Testis (tissue), 3 donors: Measurements from ENCODE around the gene RASGRP3. TPM values are rescaled to one million over a fixed set of nuclear protein-coding genes. Genes with fewer than 3 reads are reported as not detected.

Experiments
- DNase-seq: peaks from one replicate; pipeline ENCODE4 v3.0.0-alpha.2; 2019
- H3K27ac ChIP-seq, 2 donors: fragments of 200-600 bp; sonication (generic); one replicate each; pipeline ENCODE4 v1.5.1; 2019
- H3K27me3 ChIP-seq: fragments of 200-600 bp; sonication (generic); one replicate; pipeline ENCODE4 v1.5.1; 2019
- H3K36me3 ChIP-seq: fragments of 200-600 bp; sonication (generic); one replicate; pipeline ENCODE4 v1.5.1; 2017; ENCODE audit warnings: low read depth; ENCODE audit errors: missing control alignments
- H3K4me1 ChIP-seq: fragments of 200-600 bp; sonication (generic); one replicate; pipeline ENCODE4 v1.5.1; 2019
- H3K4me3 ChIP-seq, 2 donors: fragments of 200-600 bp; sonication (generic); one replicate each; pipeline ENCODE4 v1.5.1; 2017 to 2019
- H3K9me3 ChIP-seq: fragments of 200-600 bp; sonication (generic); one replicate; pipeline ENCODE4 v1.5.1; 2017
- CTCF ChIP-seq, 3 experiments: fragments of 450-650 bp in 2 of 3; fragments of 200-600 bp in 1 of 3; sonication (generic) in 1 of 3; IDR thresholded peaks; one replicate each; pipeline ENCODE4 v1.5.1; 2016 to 2019; ENCODE audit warnings: antibody characterized with exemption in 3 of 3, mild to moderate bottlenecking in 2 of 3, moderate library complexity in 1 of 3
- POLR2A ChIP-seq: fragments of 450-650 bp; IDR thresholded peaks from one replicate; pipeline ENCODE4 v1.6.1; 2017; ENCODE audit warnings: antibody characterized with exemption, mild to moderate bottlenecking, moderate library complexity
- WGBS, 2 donors: methylation state at CpG; one replicate each; pipeline ENCODE4 v1.1.5; 2018; 5-methylcytosine and 5-hydroxymethylcytosine counted together
- intact Hi-C: fragments of 100-400 bp; cut with DNase I; formaldehyde crosslinking; loops from one replicate; pipeline ENCODE4 v1.15.1; 2023; ENCODE audit warnings: low total_unique reads
- polyA plus RNA-seq: library from polyadenylated mRNA; stranded (reverse); fragments of 350-450 nt; fragmentation: Illumina TruSeq; extraction: RNeasy Lipid Tissue Mini Kit (QIAGEN cat#74804); gene quantifications from one replicate; pipeline ENCODE4 v1.2.3, GENCODE V29; 2014; ENCODE audit warnings: low read depth, low replicate concordance; ENCODE audit not compliant: insufficient read depth
- total RNA-seq, 2 donors: library from RNA; depleted of rRNA; stranded (reverse); fragments of >200 nt; gene quantifications; one replicate each; pipeline ENCODE4 v1.2.3, GENCODE V29; 2016

The RASGRP3 gene
- total and polyA plus RNA-seq, 3 donors from 2014 or later: 2.8 to 26.3 (median 8.2) TPM

- H3K36me3 ChIP-seq: no peaks in the 10 kb centered on the region
- intact Hi-C loops: no loop called here
- no peak overlapping the region for H3K4me3 ChIP-seq
- H3K27ac ChIP-seq: no peak overlapping the region
- TF ChIP-seq POLR2A: no peak
- TF ChIP-seq CTCF (IDR thresholded peaks at IDR 0.05): no peak
- H3K27me3 ChIP-seq: no peaks in the 10 kb centered on the region
- 55 to 65% methylated on average over 2 of the region's 2 CpGs for WGBS, 2 donors
- H3K4me1 ChIP-seq: no peaks in the 10 kb centered on the region
- no peaks in the 10 kb centered on the region for H3K9me3 ChIP-seq
- DNase-seq: no peak
Measured at GRCh38 chr2:33577668-33578067, 101.2 kb downstream of the RASGRP3 start.

- Histone ChIP-seq H3K4me3 (no peak overlapping the region), H3K27ac (no peak overlapping the region), H3K27me3 (no peaks in the 10 kb centered on the region), H3K9me3 (no peaks in the 10 kb centered on the region), H3K36me3 (no peaks in the 10 kb centered on the region), H3K4me1 (no peaks in the 10 kb centered on the region)
- TF ChIP-seq POLR2A (no peak), CTCF (IDR thresholded peaks at IDR 0.05) (no peak)
- no peak for DNase-seq
- intact Hi-C loops: no loop called here
- 89 to 92% methylated on average over 5 of the region's 5 CpGs for WGBS, 2 donors
Measured at GRCh38 chr2:33579227-33579626, 102.8 kb downstream of the RASGRP3 start.

- DNase-seq: no peak
- H3K27ac ChIP-seq: no peak overlapping the region
- WGBS, 2 donors: 55 to 71% methylated on average over 5 of the region's 5 CpGs
- H3K27me3 ChIP-seq: no peaks in the 10 kb centered on the region
- intact Hi-C loops: no loop called here
- no peaks in the 10 kb centered on the region for H3K9me3 ChIP-seq
- no peaks in the 10 kb centered on the region for H3K36me3 ChIP-seq
- H3K4me3 ChIP-seq: no peak overlapping the region
- H3K4me1 ChIP-seq: no peaks in the 10 kb centered on the region
- TF ChIP-seq POLR2A (no peak), CTCF (IDR thresholded peaks at IDR 0.05) (no peak)
Measured at GRCh38 chr2:33581872-33582271, 105.4 kb downstream of the RASGRP3 start.

- Histone ChIP-seq H3K27ac (no peak overlapping the region), H3K36me3 (no peaks in the 10 kb centered on the region), H3K4me1 (no peaks in the 10 kb centered on the region), H3K4me3 (no peak overlapping the region), H3K27me3 (no peaks in the 10 kb centered on the region), H3K9me3 (no peaks in the 10 kb centered on the region)
- 33 to 46% methylated on average over 2 of the region's 2 CpGs for WGBS, 2 donors
- TF ChIP-seq POLR2A (no peak), CTCF (IDR thresholded peaks at IDR 0.05) (peak; percentile 66 to 83 (median 83))
- peak; percentile 58 for DNase-seq
- intact Hi-C loops: no loop called here
Measured at GRCh38 chr2:33583194-33583938, 106.9 kb downstream of the RASGRP3 start.

GRCh38 chr2:33586766-33587165, 110.3 kb downstream of the RASGRP3 start:
- peaks cover 11% of the 10 kb centered on the region for H3K4me1 ChIP-seq
- no peaks in the 10 kb centered on the region for H3K36me3 ChIP-seq
- 52 to 62% methylated on average over 2 of the region's 2 CpGs for WGBS, 2 donors
- TF ChIP-seq CTCF (IDR thresholded peaks at IDR 0.05): no peak
- TF ChIP-seq POLR2A: no peak
- H3K9me3 ChIP-seq: no peaks in the 10 kb centered on the region
- H3K4me3 ChIP-seq: no peak overlapping the region
- H3K27me3 ChIP-seq: no peaks in the 10 kb centered on the region
- DNase-seq: no peak
- intact Hi-C loops: no loop called here
- H3K27ac ChIP-seq: no peak overlapping the region
